Activated CD8-positive, alpha-beta memory T cell treated with anti-CD3 and anti-CD28 coated beads for 1 hour (primary cell): ENCODE results near the gene DET1.
A peak's percentile ranks its signal among the peaks of the same experiment; 100 is the strongest.

ENCODE experiments used
- DNase-seq, 2 donors: peaks; one replicate each; pipeline ENCODE4 v3.0.0-alpha.2; 2020; ENCODE audit warnings: low read depth in 1 of 2; ENCODE audit errors: extremely low read depth in 1 of 2

Gene DET1

DNA sequence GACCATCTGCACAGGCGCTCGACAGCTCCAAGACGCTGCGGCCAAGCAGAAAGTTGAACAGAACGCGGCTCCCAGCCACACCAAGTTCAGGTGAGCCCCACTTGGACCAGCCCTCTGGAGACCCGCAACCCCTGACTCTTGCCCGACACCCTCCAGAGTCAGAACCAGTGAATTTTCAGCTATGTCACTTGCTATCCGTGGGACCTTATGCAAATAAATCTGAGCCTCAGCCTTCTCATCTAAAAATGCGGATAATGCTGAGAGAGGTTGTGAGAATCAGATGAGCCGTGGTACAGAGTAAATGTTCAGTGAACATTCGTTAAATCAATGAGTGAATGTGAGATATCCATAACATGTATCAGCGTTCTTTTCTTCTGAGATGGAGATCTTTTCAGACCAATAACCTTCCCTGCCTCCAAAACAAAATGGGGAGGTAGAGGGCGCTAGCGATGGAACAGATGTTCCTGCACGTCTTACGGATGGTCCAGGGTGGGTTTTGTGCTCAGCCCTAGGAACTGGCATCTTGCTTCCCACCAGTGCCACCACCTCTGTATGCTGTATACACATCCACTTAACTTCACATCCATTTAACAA, 78.4 kb downstream of the DET1 start:
- DNase-seq, result no peak

GRCh38 chr15:88467073-88467934, 79.2 kb downstream of the DET1 start, which contains the start of the genes MRPL46 and MRPS11:
MRPL46 (minus strand) TSS chr15:88467388; CDS start chr15:88467377, 11 bp downstream.
MRPS11 (plus strand) TSS chr15:88467708; CDS start chr15:88467718, 10 bp downstream.
- peak; percentile 78 to 84 for DNase-seq

DNA sequence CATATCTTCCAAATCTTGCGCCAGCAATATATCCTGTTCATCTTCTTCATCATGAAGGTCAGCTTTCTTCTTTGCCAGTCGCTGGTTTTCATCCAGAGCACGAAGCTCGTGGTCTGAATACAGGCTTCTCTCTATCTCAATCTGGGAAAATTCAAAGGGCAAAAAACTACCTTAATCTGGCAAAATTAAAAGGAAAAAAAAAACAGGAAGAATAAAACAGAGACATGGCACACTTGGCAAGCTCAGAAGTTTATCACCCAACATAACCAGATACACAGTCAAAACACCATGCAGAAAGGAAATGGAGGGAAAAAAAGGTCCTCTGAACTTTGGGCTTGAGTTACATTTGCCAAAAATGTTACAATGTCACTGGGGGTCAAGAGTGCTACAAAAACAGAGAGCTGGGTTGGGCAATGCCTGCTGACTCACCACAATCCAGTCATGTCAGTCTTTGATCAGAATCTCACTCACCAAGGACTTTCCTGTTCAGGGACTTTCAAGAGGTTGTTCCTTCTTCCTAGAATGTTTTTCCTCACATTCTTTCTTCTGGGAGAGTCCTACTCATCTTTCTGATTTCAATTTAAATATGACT, 80.8 kb downstream of the DET1 start:
- no peak for DNase-seq

GRCh38 chr15:88463870-88464532, 82.5 kb downstream of the DET1 start:
- no peak for DNase-seq
